Esophagus muscularis mucosa (tissue), 4 donors: Measurements from ENCODE around the gene PLAC1.

Experiments used
- EP300 ChIP-seq: sonication (generic); formaldehyde crosslinking; IDR thresholded peaks from one replicate; pipeline ENCODE4 v1.6.1; 2017; ENCODE audit warnings: antibody characterized with exemption
- POLR2AphosphoS5 ChIP-seq, 2 donors: sonication (generic); formaldehyde crosslinking; IDR thresholded peaks; one replicate each; pipeline ENCODE4 v1.6.1; 2017; ENCODE audit warnings: antibody characterized with exemption in 2 of 2
- TF ChIP-seq, protein P1 (sequence below), 3 experiments: fragments of 200-600 bp in 2 of 3; fragments of 450-650 bp in 1 of 3; sonication (generic) in 2 of 3; IDR thresholded peaks; one replicate each; pipeline ENCODE4 v1.5.1; 2017 to 2019; ENCODE audit warnings: antibody characterized with exemption in 3 of 3, mild to moderate bottlenecking in 2 of 3, moderate library complexity in 1 of 3

DNA sequence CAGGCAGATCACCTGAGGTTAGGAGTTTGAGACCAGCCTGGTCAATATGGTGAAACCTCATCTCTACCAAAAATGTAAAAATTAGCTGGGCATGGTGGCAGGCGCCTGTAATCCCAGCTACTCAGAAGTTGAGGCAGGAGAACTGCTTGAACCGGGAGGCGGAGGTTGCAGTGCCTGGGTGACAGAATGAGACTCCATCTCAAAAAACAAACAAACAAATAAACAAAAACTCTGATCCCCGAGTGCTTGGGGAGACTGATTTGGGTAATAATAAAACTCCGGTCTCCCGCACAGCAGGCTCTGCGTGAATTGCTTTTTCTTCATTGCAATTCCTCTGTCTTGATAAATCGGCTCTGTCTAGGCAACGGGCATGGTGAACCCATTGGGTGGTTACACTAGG is 124.9 kb downstream of the PLAC1 start:
- TF ChIP-seq, protein P1, sequence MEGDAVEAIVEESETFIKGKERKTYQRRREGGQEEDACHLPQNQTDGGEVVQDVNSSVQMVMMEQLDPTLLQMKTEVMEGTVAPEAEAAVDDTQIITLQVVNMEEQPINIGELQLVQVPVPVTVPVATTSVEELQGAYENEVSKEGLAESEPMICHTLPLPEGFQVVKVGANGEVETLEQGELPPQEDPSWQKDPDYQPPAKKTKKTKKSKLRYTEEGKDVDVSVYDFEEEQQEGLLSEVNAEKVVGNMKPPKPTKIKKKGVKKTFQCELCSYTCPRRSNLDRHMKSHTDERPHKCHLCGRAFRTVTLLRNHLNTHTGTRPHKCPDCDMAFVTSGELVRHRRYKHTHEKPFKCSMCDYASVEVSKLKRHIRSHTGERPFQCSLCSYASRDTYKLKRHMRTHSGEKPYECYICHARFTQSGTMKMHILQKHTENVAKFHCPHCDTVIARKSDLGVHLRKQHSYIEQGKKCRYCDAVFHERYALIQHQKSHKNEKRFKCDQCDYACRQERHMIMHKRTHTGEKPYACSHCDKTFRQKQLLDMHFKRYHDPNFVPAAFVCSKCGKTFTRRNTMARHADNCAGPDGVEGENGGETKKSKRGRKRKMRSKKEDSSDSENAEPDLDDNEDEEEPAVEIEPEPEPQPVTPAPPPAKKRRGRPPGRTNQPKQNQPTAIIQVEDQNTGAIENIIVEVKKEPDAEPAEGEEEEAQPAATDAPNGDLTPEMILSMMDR (IDR thresholded peaks at IDR 0.05): no peak
- TF ChIP-seq POLR2AphosphoS5 (IDR thresholded peaks at IDR 0.05) (no peak), EP300 (no peak)
